Body of pancreas (tissue), 4 donors: Measurements from ENCODE around the gene CD58.
"Not testable (repeated sequence)": the region's sequence is repeated elsewhere in the genome, so short reads cannot be mapped to it uniquely, and the experiment has no call there.

ENCODE experiments used
- CTCF ChIP-seq, 7 experiments: fragments of 450-650 bp in 4 of 7; fragments of 200-600 bp in 3 of 7; sonication (generic) in 3 of 7; IDR thresholded peaks; one replicate each; pipeline ENCODE4 v1.5.1; 2016 to 2019; ENCODE audit warnings: antibody characterized with exemption in 7 of 7
- POLR2A ChIP-seq, 3 donors: fragments of 450-650 bp; IDR thresholded peaks; one replicate each; pipeline ENCODE4 v1.6.1; 2016; ENCODE audit warnings: antibody characterized with exemption in 3 of 3, mild to moderate bottlenecking in 2 of 3

DNA sequence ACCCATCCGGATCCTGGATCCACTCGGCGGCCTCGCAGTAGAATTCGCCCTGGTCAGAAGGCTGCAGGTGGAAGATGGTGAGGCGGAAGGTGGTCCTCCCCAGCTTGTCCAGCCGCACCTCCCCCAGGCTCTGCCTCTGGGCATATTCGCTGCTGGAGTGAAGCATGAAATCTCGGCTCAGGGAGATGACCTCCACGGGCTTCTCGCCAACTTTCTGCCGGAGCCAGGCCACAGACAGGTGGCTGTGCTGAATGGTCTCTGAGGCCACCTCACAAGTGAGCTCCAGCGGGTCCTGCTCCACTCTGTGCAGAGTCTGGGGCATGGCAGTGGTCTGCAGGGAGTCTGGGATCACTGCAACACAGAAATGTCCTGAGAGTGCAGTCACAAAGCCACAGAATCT lies 43.0 kb upstream of the CD58 start:
- TF ChIP-seq POLR2A, CTCF (IDR thresholded peaks at IDR 0.05): not testable (repeated sequence)
